ENCODE measurements around the gene CLRN3. TPM values are rescaled to one million over a fixed set of nuclear protein-coding genes. Genes with fewer than 3 reads are reported as not detected.

CLRN3 gene
- total and polyA plus RNA-seq, 12 donors: not detected

GRCh38 chr10:127834791-127835190 is 58.0 kb downstream of the CLRN3 start:
- H3K27ac ChIP-seq: peak overlapping the region in 7 of 10 donors; percentile 41 to 72 (median 60)
- peak in 1 of 8 donors; percentile 3 for ATAC-seq
- DNase-seq: no peak
- H3K4me1 ChIP-seq: peaks cover 0 to 26% (median 4%) of the 10 kb centered on the region in 9 donors
- TF ChIP-seq CTCF (IDR thresholded peaks at IDR 0.05): no peak
- H3K9me3 ChIP-seq: peaks cover 0 to 12% (median 0%) of the 10 kb centered on the region in 11 donors
- WGBS, 2 donors: 72 to 77% methylated on average over 4 of the region's 4 CpGs
- H3K36me3 ChIP-seq: no peaks in the 10 kb centered on the region
- intact Hi-C loops (cut with DNase I): loop anchor here in 1 of 10 donors (10.0 kb wide), 1 partner anchor 100 kb away; the partner anchor contains the start of gene FOXI2
- peaks cover 0 to 18% (median 14%) of the 10 kb centered on the region in 7 donors for H3K27me3 ChIP-seq
- no peak overlapping the region for H3K4me3 ChIP-seq

- 51 to 64% methylated on average over 7 of the region's 7 CpGs for WGBS, 2 donors
- H3K4me3 ChIP-seq: no peak overlapping the region
- H3K36me3 ChIP-seq: no peaks in the 10 kb centered on the region
- TF ChIP-seq CTCF (IDR thresholded peaks at IDR 0.05): no peak
- H3K4me1 ChIP-seq: peaks cover 0 to 26% (median 4%) of the 10 kb centered on the region in 9 donors
- H3K27ac ChIP-seq: peak overlapping the region in 8 of 10 donors; percentile 54 to 72 (median 63)
- ATAC-seq: peak; percentile 77 to 95 (median 88)
- peaks cover 0 to 12% (median 0%) of the 10 kb centered on the region in 11 donors for H3K9me3 ChIP-seq
- peak; percentile 45 to 59 for DNase-seq
- intact Hi-C loops (cut with DNase I): loop anchor here in 1 of 10 donors (10.0 kb wide), 1 partner anchor 99 kb away; the partner anchor contains the start of gene FOXI2
- H3K27me3 ChIP-seq: peaks cover 0 to 18% (median 14%) of the 10 kb centered on the region in 7 donors
Measured at GRCh38 chr10:127834221-127834620, 58.5 kb downstream of the CLRN3 start.

GRCh38 chr10:127833804-127834203 is 58.9 kb downstream of the CLRN3 start:
- intact Hi-C loops (cut with DNase I): loop anchor here in 1 of 10 donors (10.0 kb wide), 1 partner anchor 99 kb away; the partner anchor contains the start of gene FOXI2
- H3K9me3 ChIP-seq: peaks cover 0 to 11% (median 0%) of the 10 kb centered on the region in 11 donors
- H3K4me3 ChIP-seq: no peak overlapping the region
- peaks cover 0 to 18% (median 14%) of the 10 kb centered on the region in 7 donors for H3K27me3 ChIP-seq
- ATAC-seq: peak in 1 of 8 donors; percentile 24
- WGBS, 2 donors: 75 to 76% methylated on average over 7 of the region's 7 CpGs
- DNase-seq: no peak
- H3K27ac ChIP-seq: peak overlapping the region in 8 of 10 donors; percentile 32 to 72 (median 62)
- no peaks in the 10 kb centered on the region for H3K36me3 ChIP-seq
- H3K4me1 ChIP-seq: peaks cover 0 to 26% (median 4%) of the 10 kb centered on the region in 9 donors
- no peak for TF ChIP-seq CTCF (IDR thresholded peaks at IDR 0.05)

- intact Hi-C loops (cut with DNase I): loop anchor here in 1 of 10 donors (10.0 kb wide), 1 partner anchor 98 kb away; the partner anchor contains the start of gene FOXI2
- Histone ChIP-seq H3K27me3 (peaks cover 0 to 18% (median 6%) of the 10 kb centered on the region in 7 donors), H3K4me1 (peaks cover 0 to 26% (median 4%) of the 10 kb centered on the region in 9 donors), H3K9me3 (peaks cover 0 to under 1% (median 0%) of the 10 kb centered on the region in 11 donors), H3K36me3 (no peaks in the 10 kb centered on the region), H3K27ac (peak overlapping the region in 3 of 10 donors; percentile 0 to 72 (median 26)), H3K4me3 (no peak overlapping the region)
- peak in 1 of 8 donors; percentile 38 for ATAC-seq
- WGBS, 2 donors: 46 to 59% methylated on average over 4 of the region's 4 CpGs
- TF ChIP-seq CTCF (IDR thresholded peaks at IDR 0.05): no peak
- no peak for DNase-seq
Measured at GRCh38 chr10:127832501-127832900, 60.2 kb downstream of the CLRN3 start.

Data from heart right ventricle (tissue), 16 donors.